HepG2 (cell line): Measurements from ENCODE around the gene NAALADL1. TPM values are rescaled to one million over a fixed set of nuclear protein-coding genes. Genes with fewer than 3 reads are reported as not detected.

Experiments used
- BCL6 ChIP-seq: IDR thresholded peaks from 2 replicates; pipeline ENCODE4 v1.6.1; 2016; ENCODE audit warnings: missing genetic modification reagents, missing compliant biosample characterization
- MAFK ChIP-seq, 2 experiments: IDR thresholded peaks in 1 of 2; conservative IDR thresholded peaks in 1 of 2; 2 replicates each; pipeline ENCODE4 v1.6.1; 2011; ENCODE audit warnings: improper control_type of control experiment in 2 of 2, low read length in 2 of 2
- NPAS2 ChIP-seq: sonication (generic); formaldehyde crosslinking; IDR thresholded peaks from 2 replicates; pipeline ENCODE4 v1.8.0; 2022; ENCODE audit warnings: mild to moderate bottlenecking, missing genetic modification reagents, borderline replicate concordance
- NR1H2 ChIP-seq: sonication (generic); formaldehyde crosslinking; IDR thresholded peaks from 2 replicates; pipeline ENCODE4 v1.8.1; 2022; ENCODE audit warnings: low read depth, missing genetic modification reagents, borderline replicate concordance
- SMARCC2 ChIP-seq: fragments of 450-650 bp; IDR thresholded peaks from 2 replicates; pipeline ENCODE4 v1.6.1; 2017; ENCODE audit warnings: antibody characterized with exemption, mild to moderate bottlenecking
- TBL1XR1 ChIP-seq: fragments of 150-350 bp; IDR thresholded peaks from 2 replicates; pipeline ENCODE4 v1.6.1; 2014; ENCODE audit warnings: borderline replicate concordance, low read length; ENCODE audit not compliant: partially characterized antibody
- ZNF138 ChIP-seq: sonication (generic); formaldehyde crosslinking; IDR thresholded peaks from 2 replicates; pipeline ENCODE4 v1.5.0; 2020; ENCODE audit warnings: mild to moderate bottlenecking, low read depth, missing genetic modification reagents
- ZNF205 ChIP-seq: IDR thresholded peaks from 2 replicates; pipeline ENCODE4 v1.6.1; 2018; ENCODE audit warnings: missing biosample characterization, missing genetic modification reagents
- ZNF230 ChIP-seq: sonication (generic); formaldehyde crosslinking; IDR thresholded peaks from 2 replicates; pipeline ENCODE4 v1.4.0; 2020; ENCODE audit warnings: mild to moderate bottlenecking, missing genetic modification reagents
- ZNF3 ChIP-seq: IDR thresholded peaks from 2 replicates; pipeline ENCODE4 v1.7.0; 2017; ENCODE audit warnings: inconsistent platforms
- ZNF382 ChIP-seq: sonication (generic); formaldehyde crosslinking; IDR thresholded peaks from 2 replicates; pipeline ENCODE4 v1.5.0; 2020; ENCODE audit warnings: missing genetic modification reagents, mild to moderate bottlenecking, borderline replicate concordance
- ZNF431 ChIP-seq: sonication (generic); formaldehyde crosslinking; IDR thresholded peaks from 2 replicates; pipeline ENCODE4 v1.9.0; 2022; ENCODE audit warnings: missing genetic modification reagents, low read depth, mild to moderate bottlenecking, borderline replicate concordance
- ZNF619 ChIP-seq: sonication (generic); formaldehyde crosslinking; IDR thresholded peaks from 2 replicates; pipeline ENCODE4 v1.4.0; 2020; ENCODE audit warnings: mild to moderate bottlenecking, missing genetic modification reagents
- ZNF776 ChIP-seq: sonication (generic); formaldehyde crosslinking; IDR thresholded peaks from 2 replicates; pipeline ENCODE4 v1.4.0; 2020; ENCODE audit warnings: mild to moderate bottlenecking, missing genetic modification reagents
- ZNF83 ChIP-seq: sonication (generic); formaldehyde crosslinking; IDR thresholded peaks from 2 replicates; pipeline ENCODE4 v1.4.0; 2020; ENCODE audit warnings: missing genetic modification reagents, mild to moderate bottlenecking, borderline replicate concordance
- ZXDC ChIP-seq: sonication (generic); formaldehyde crosslinking; IDR thresholded peaks from 2 replicates; pipeline ENCODE4 v1.5.0; 2020; ENCODE audit warnings: mild to moderate bottlenecking, missing genetic modification reagents
- polyA plus RNA-seq, 8 experiments: library from polyadenylated mRNA; depleted of rRNA in 3 of 8; stranded (reverse) in 7 of 8; unstranded in 1 of 8; fragments of >200 nt; fragmentation: Illumina TruSeq in 4 of 8; extraction: Trizol in 4 of 8; gene quantifications; 2 replicates each; pipeline versions ENCODE4 v1.2.1 to v1.2.3, GENCODE V29; 2011 to 2016; ENCODE audit warnings: low read depth in 4 of 8, missing spikeins in 1 of 8, mixed read lengths in 1 of 8; ENCODE audit not compliant: insufficient read depth in 1 of 8
- total RNA-seq, 5 experiments: library from RNA; depleted of rRNA; stranded (reverse); fragments of >200 nt; fragmentation: Illumina TruSeq; extraction: Trizol; gene quantifications; 2 replicates each; pipeline ENCODE4 v1.2.3, GENCODE V29; 2016; ENCODE audit warnings: low read depth in 1 of 5
- TF ChIP-seq, protein P1 (sequence below): sonication (generic); formaldehyde crosslinking; IDR thresholded peaks from 2 replicates; pipeline ENCODE4 v1.5.0; 2020; ENCODE audit warnings: mild to moderate bottlenecking, missing genetic modification reagents
- TF ChIP-seq, protein P2 (sequence below): sonication (generic); formaldehyde crosslinking; IDR thresholded peaks from 2 replicates; pipeline ENCODE4 v1.4.0; 2020; ENCODE audit warnings: missing genetic modification reagents
- TF ChIP-seq, protein P3 (sequence below): sonication (generic); formaldehyde crosslinking; IDR thresholded peaks from 2 replicates; pipeline ENCODE4 v1.5.1; 2020; ENCODE audit warnings: mild to moderate bottlenecking, moderate library complexity, missing genetic modification reagents
- TF ChIP-seq, protein P4 (sequence below): IDR thresholded peaks from 2 replicates; pipeline ENCODE4 v1.6.1; 2018; ENCODE audit warnings: missing genetic modification reagents, mild to moderate bottlenecking, missing compliant biosample characterization

The NAALADL1 gene
- total and polyA plus RNA-seq, 2 of the 13 experiments (the other 11 are each of a cell fraction or from before 2014, with no cell fraction given), result 9.3 to 33.9 TPM

- TF ChIP-seq, protein P1, sequence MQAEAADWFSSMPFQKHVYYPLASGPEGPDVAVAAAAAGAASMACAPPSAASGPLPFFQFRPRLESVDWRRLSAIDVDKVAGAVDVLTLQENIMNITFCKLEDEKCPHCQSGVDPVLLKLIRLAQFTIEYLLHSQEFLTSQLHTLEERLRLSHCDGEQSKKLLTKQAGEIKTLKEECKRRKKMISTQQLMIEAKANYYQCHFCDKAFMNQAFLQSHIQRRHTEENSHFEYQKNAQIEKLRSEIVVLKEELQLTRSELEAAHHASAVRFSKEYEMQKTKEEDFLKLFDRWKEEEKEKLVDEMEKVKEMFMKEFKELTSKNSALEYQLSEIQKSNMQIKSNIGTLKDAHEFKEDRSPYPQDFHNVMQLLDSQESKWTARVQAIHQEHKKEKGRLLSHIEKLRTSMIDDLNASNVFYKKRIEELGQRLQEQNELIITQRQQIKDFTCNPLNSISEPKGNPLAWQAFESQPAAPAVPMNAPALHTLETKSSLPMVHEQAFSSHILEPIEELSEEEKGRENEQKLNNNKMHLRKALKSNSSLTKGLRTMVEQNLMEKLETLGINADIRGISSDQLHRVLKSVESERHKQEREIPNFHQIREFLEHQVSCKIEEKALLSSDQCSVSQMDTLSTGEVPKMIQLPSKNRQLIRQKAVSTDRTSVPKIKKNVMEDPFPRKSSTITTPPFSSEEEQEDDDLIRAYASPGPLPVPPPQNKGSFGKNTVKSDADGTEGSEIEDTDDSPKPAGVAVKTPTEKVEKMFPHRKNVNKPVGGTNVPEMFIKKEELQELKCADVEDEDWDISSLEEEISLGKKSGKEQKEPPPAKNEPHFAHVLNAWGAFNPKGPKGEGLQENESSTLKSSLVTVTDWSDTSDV (CRISPR knock-in tag), result peak; percentile 74; the same call in 1 of the 2 replicates
- TF ChIP-seq BCL6 (CRISPR knock-in tag) (peak; percentile 48), SMARCC2 (no peak), NR1H2 (CRISPR knock-in tag) (no peak), ZNF382 (CRISPR knock-in tag) (no peak), ZNF619 (CRISPR knock-in tag) (no peak), ZNF431 (CRISPR knock-in tag) (peak; percentile 74; the same call in 1 of the 2 replicates), MAFK (conservative IDR thresholded peaks at IDR 0.05 in 1 of 2, IDR thresholded peaks at IDR 0.05 in 1 of 2; ENCODE audit: low read length in 2 of 2) (no peak), ZNF83 (no peak), ZNF205 (peak; percentile 100), NPAS2 (no peak), TBL1XR1 (no peak), ZXDC (CRISPR knock-in tag) (peak; percentile 75; the same call in 1 of the 2 replicates), ZNF138 (no peak), ZNF230 (CRISPR knock-in tag) (no peak), ZNF3 (CRISPR knock-in tag) (no peak), ZNF776 (CRISPR knock-in tag) (0 out of 2 replicates have a peak, but pooled peaks have one; percentile 24)
- TF ChIP-seq, protein P2, sequence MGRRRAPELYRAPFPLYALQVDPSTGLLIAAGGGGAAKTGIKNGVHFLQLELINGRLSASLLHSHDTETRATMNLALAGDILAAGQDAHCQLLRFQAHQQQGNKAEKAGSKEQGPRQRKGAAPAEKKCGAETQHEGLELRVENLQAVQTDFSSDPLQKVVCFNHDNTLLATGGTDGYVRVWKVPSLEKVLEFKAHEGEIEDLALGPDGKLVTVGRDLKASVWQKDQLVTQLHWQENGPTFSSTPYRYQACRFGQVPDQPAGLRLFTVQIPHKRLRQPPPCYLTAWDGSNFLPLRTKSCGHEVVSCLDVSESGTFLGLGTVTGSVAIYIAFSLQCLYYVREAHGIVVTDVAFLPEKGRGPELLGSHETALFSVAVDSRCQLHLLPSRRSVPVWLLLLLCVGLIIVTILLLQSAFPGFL (CRISPR knock-in tag), result no peak
- TF ChIP-seq, protein P3, sequence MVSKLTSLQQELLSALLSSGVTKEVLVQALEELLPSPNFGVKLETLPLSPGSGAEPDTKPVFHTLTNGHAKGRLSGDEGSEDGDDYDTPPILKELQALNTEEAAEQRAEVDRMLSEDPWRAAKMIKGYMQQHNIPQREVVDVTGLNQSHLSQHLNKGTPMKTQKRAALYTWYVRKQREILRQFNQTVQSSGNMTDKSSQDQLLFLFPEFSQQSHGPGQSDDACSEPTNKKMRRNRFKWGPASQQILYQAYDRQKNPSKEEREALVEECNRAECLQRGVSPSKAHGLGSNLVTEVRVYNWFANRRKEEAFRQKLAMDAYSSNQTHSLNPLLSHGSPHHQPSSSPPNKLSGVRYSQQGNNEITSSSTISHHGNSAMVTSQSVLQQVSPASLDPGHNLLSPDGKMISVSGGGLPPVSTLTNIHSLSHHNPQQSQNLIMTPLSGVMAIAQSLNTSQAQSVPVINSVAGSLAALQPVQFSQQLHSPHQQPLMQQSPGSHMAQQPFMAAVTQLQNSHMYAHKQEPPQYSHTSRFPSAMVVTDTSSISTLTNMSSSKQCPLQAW (CRISPR knock-in tag), result peak; percentile 72; the same call in 1 of the 2 replicates
- TF ChIP-seq, protein P4, sequence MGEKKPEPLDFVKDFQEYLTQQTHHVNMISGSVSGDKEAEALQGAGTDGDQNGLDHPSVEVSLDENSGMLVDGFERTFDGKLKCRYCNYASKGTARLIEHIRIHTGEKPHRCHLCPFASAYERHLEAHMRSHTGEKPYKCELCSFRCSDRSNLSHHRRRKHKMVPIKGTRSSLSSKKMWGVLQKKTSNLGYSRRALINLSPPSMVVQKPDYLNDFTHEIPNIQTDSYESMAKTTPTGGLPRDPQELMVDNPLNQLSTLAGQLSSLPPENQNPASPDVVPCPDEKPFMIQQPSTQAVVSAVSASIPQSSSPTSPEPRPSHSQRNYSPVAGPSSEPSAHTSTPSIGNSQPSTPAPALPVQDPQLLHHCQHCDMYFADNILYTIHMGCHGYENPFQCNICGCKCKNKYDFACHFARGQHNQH, result peak; percentile 31; the same call in 1 of the 2 replicates
Measured at GRCh38 chr11:65040847-65041622, 17.3 kb downstream of the NAALADL1 start, which contains the start of gene SAC3D1 (continued).
